Breast epithelium (tissue), 3 donors: Measurements from ENCODE around the gene ASB16.

Source experiments
- POLR2A ChIP-seq: fragments of 450-650 bp; IDR thresholded peaks from one replicate; pipeline ENCODE4 v1.6.1; 2016; ENCODE audit warnings: antibody characterized with exemption, mild to moderate bottlenecking, moderate library complexity
- TF ChIP-seq, protein P1 (sequence below), 3 donors: fragments of 450-650 bp; IDR thresholded peaks; one replicate each; pipeline ENCODE4 v1.5.1; 2016 to 2017; ENCODE audit warnings: antibody characterized with exemption in 3 of 3, mild to moderate bottlenecking in 3 of 3, moderate library complexity in 3 of 3

- no peak for TF ChIP-seq POLR2A
- TF ChIP-seq, protein P1, sequence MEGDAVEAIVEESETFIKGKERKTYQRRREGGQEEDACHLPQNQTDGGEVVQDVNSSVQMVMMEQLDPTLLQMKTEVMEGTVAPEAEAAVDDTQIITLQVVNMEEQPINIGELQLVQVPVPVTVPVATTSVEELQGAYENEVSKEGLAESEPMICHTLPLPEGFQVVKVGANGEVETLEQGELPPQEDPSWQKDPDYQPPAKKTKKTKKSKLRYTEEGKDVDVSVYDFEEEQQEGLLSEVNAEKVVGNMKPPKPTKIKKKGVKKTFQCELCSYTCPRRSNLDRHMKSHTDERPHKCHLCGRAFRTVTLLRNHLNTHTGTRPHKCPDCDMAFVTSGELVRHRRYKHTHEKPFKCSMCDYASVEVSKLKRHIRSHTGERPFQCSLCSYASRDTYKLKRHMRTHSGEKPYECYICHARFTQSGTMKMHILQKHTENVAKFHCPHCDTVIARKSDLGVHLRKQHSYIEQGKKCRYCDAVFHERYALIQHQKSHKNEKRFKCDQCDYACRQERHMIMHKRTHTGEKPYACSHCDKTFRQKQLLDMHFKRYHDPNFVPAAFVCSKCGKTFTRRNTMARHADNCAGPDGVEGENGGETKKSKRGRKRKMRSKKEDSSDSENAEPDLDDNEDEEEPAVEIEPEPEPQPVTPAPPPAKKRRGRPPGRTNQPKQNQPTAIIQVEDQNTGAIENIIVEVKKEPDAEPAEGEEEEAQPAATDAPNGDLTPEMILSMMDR (IDR thresholded peaks at IDR 0.05), result no peak
Observed at GRCh38 chr17:44134752-44135568, 35.5 kb upstream of the ASB16 start.
